HG03565 (cell line): ENCODE measurements around the gene UBE2D2.
A peak's percentile ranks its signal among the peaks of the same experiment; 100 is the strongest.

Experiments
- ATAC-seq: cut with Tn5 transposase; IDR thresholded peaks from one replicate; pipeline ENCODE4 v1.9.1; 2021; ENCODE audit warnings: mild to moderate bottlenecking, moderate library complexity; ENCODE audit not compliant: unreplicated experiment

UBE2D2 gene

GRCh38 chr5:139646111-139646510 lies 85.0 kb downstream of the UBE2D2 start:
- no peak for ATAC-seq

DNA sequence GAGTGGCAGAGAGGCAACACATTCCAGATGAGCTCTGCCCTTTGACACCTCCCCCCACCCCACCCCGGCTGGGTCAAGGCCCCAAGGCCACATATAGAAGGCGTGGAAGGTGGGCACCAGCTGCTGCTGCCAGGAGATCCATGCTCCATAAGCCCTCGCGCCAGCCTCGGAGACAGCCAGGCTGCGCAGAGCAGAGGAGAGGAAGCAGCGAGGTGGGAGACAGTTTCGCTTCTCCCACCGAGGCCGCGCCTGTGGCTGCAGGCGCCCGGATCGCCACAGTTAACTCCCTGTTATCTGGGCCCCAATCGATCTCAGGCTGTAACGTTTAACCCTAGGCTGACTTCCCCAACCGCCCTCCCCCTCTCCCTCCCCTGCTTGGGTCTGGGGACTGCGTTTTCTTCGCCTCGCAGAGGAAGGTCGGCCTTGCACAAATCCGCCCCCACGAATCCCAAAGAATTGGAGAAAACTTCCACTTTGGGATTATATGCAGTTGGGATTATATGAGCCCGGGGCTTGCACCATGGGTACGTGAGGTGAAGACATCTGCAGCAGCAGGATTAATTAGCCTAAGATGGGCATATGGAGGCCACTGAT lies 85.9 kb downstream of the UBE2D2 start:
- ATAC-seq = no peak

DNA sequence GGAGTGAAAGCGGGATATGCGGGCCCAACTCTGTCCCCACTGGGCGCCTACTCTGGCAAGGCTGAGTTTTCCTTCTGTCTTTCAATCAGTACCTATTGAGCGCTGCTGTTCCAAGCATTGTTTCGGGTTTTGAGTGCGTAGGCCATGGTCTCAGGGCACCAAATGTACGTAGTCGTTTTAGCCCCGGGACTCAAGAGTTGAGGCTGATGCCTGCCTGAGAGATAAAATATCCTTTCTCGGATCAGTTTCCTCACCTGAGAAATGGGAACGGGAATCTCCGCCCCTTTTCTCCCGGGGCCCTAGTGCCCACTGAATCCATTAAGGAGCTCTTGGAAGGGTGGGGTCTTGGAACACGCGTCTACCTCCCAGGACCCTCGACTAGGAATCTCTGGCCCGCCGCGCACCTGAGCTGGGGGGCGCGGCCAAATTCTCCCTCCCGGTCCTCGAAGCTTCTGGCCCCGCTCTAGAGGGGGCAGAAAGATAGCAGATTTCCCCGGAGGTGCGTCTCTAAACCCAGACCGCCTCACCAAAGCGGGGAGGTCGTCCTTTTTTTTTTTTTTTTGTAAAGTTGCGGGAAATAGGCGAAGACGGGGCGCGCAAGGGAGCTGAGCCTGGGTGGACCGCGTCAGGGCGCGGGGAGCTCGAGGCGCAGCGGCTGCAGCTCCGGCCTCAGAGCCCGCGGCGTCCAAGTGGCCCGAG lies 86.5 kb downstream of the UBE2D2 start:
- no peak for ATAC-seq

GRCh38 chr5:139648205-139649081 lies 87.3 kb downstream of the UBE2D2 start, which contains the start of gene CXXC5:
TSS of gene CXXC5 (plus strand) at chr5:139648349. CDS start at chr5:139680524, 32,175 bp downstream.
- ATAC-seq = no peak

DNA sequence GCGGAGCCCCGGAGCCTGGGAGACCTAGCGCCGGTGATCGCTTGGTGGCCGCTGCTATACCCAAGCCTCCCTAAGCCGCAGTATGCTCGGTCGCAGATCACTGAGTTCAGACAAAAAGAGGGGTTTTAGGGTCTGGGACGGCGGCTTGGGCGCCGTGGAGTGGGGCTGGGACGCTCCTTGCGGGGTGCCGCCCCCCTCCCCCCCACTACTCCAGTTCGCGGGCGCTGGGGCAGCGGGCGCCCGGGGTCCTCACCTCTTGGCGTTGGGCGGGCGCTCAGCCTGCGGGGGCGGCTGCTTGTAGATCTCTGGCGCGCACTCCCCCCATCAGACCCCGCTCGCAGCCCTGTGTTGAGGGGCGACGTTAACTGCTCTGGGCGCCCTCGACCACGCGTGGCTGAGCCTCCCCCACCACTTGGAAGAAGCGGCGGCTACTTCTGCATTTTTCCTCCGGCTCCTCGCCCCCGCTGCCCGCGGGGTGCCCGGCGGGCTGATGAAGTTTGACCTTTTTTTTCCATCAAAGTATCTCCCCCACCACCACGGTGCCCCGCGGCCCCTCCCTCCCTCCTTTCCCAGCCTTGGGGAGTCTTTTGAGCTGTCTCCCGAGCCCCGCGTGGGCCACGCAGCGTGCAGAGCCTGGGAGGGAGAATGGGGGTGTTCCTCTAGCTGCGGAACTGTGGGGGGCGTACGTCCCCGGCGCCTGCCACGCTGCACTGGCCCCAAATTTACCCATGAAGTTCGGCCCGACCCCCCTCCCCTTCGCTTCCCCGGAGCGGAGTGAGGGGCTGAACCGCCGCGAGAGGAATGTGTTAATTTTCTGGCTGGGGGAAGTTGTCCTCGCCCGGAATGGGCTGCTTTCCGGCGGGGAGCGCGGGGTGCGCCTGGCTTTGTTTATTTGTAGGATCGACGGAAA lies 88.2 kb downstream of the UBE2D2 start:
- ATAC-seq = no peak

DNA sequence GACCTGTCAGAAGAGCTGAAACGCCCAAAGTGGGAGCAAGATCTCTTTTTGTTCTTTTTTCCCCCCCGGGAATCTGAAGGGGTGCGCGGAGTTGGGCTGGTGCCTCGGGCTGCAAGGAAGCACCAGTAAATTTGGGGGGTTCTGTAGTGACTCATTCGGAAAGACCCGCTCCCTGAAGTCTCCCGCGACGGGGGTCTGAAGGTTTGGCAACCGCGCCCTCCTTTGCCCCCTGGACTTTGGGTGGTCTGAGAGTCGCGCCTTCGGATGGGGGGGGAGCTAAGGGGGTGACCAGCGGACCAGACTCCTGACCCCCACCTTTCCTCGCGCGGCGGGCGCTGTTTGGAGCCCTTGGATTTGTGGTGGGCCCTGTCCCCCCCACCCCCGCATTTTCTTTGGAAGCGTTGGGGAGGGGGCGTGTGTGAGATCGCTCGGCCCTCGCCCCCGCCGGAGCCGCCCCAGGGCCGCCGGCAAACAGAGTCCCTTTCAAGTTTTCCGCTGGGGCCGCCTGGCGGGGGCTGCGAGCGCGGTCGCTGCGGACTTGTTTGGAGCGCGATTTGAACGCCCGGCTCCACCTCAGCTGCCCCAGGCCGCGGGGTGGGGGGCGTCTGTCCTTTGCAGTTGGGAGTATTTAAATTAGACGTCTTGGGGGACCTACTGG lies 89.0 kb downstream of the UBE2D2 start:
- no peak for ATAC-seq

- no peak for ATAC-seq
Measured at GRCh38 chr5:139650689-139651042, 89.5 kb downstream of the UBE2D2 start.

DNA sequence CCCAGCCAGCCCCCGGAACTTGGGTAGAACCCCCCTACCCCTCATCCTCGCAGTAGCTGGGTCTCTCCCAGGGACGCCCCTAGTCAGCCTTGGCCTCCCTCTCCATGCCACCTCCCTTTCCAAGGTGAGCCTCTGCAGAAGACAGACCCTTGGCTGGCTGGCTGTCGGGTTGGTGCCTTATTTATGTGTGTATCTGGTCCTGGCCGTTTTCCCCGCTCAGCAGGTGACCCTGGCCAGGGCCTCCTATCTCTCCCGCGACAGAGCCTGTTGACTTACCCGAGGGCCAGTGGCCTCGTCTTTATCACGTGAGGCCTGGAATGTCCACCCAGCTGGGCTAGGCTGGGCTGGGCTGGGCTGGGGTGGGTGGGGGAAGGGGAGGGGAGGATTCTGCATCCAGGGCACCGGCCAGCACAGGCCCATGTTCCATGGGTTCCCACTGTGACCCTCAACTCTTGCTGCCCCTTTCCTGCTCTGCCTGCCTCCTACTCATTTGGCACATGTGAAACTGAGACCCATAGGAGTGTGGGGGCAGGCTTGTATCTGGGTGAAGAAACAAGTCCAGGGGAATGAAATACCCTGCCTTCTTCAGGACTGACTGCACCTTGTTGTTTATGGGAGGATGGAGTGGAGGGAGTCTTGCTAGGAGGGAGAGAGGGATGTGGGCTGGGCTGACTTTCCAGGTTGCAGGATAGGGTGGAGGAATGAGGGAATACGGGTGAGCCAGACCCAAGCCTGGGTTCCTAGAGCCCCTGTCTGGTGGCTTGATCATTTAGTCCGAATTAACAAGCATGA lies 90.1 kb downstream of the UBE2D2 start:
- ATAC-seq = no peak

DNA sequence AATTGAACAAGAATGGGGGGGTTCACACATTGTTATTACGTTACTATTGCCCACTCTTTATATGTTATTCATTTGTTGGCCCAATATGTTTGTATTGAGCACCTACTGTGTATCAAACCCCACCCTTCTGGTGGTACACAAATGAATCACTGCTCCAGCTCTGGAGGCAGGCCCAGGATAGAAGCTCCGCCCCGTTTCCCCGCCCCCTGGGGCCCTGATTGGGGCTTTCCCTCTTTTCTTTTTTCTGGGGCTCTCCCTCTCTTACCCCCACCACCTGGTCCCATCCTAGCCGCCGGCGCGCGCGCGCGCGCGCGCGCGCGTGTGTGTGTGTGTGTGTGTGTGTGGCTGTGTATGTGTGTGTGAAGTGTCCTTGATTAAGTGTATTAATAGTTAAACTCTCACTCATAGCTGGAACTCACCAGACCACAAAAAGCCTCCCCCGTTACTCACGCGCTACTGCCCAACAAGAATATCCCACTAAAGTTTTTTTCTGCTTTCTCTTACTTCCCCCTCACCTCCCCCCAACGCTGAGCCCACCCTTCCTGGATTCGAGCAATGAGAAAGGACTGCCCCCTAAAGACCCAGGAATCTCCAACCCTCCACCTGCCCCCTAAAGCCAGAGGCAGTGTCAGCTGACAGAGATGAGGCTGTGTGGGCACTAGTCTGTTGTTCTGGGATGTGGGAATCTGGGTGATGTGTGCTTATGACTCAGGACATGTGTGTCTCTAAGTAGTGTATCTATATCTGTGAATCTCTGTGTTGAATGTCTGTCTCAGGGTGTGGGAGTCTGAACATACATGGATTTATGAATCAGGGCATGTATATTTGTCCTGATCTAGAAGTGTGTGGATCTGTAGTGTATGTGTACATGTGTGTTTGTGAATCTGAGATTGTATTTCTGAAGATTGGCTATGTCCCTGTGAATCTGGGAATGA lies 91.0 kb downstream of the UBE2D2 start:
- ATAC-seq = no peak

- peak; percentile 32 for ATAC-seq
Measured at GRCh38 chr5:139652788-139653241, 91.7 kb downstream of the UBE2D2 start.

DNA sequence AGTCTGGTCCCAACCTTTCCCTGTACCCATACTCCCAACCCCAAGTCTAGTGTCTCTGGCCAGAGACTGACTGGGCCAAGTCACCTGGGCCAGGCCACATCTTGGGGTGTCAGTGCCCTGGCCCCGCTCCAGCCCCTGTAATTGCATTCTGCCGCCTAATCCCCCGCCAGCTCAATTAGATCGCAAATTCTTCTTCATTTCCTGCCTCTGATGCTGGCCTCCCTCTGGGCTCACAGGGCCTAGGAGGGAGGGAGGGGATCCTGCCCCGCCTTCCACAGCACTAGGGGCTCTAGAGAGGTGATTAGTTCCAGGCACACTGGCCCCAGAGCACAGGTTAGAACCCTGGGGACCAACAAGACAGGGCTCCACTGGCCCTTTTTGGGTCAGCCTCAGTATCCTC lies 92.5 kb downstream of the UBE2D2 start:
- no peak for ATAC-seq

DNA sequence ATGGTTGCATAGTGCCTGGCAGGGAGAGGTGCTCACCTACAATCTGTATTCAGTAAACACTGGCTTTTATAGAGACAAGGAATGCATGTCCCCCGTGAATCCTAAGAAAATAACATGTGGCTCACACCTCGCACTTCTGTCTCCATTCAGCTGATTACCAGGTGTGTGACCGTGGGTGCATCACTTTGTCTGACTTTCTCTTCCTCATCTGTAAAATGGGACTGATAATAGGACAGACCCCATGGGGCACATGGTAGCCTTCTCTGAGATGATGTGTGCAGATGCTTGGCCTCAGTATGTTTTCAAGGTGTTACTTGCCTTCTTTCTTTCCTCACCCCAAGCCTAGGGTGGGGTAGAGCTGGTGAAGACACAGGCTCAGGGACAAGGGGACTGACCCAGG lies 93.3 kb downstream of the UBE2D2 start:
- no peak for ATAC-seq

DNA sequence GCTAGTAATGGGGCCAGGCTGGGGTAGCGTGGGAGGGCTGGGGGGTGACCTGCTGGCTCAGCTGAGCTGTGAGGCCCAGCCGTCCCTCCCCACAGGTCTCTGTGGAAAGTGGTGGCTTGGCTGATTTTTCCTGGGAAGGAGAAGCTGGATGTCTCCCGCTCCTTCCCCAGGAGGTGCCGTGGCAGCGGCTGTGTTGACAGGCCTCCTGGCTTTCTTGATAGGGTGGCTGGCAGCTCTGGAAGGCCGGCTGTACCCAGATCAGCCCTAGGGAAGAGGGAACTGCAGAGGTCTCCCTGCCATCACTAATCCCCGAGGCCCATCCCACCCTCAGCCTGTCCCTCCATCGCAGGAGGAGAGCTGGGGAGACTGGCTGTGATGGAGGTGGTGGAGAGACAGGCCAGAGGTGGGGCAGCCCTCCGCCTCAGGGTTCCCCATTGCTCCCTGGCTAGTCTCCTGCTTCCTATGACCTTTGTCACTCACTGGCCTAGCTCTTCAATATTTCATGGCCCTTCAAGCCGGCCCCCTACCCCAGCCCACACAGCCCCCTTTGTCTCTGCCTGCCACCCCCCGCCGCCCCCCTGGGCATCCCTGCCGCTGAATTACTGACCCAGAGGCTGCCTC lies 93.8 kb downstream of the UBE2D2 start:
- no peak for ATAC-seq

DNA sequence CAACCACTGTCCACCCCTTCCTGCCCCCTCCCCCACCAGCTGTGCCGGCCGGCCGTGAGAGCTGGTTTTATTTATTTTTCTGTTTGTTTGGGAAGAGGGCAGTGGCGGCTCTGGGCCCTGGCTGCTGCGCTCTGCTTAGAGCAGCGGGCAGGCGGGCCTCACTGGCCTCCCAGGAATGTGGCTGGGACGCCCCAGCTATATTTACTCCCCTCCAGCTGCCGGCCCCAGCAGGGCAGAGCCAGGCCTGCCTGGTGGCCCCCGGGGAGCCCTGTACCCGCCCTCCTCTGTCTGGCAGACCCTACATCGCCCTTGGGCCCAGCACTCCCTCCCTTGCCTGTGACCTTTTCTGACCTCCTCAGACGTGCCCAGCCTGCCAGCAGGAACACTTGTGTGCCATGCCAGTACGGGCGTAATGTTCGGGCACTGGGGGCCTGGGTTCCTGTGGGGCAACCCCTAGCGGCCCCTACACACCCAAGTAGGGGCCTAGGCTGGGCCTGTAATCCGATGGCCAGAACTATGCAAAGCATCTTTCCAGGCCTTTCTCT lies 94.7 kb downstream of the UBE2D2 start:
- ATAC-seq = no peak

GRCh38 chr5:139657363-139658321 lies 96.5 kb downstream of the UBE2D2 start:
- ATAC-seq = no peak

DNA sequence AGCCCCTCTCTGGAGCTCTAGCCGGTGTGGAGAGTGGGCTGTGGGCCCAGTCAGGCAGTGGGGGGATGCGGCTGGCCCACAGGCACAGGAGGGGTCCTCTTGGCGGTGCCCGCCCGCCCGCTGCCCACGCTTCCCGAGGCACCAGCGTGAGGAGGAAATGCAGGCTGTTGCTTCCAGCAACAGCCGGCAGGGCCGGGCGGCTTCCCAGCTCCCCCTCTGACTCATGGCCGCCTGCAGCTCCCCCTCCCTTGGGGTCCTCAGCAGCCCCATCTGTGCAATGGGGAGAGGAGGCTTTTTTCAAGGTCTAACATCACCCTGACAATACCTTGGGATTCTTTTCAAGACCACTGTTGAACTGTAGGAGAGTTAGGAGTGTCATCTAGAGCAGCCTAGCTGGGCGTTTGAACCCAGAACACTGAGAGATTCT lies 97.4 kb downstream of the UBE2D2 start:
- no peak for ATAC-seq
